OCI-LY1 (cell line): ENCODE results near the gene ODF4.

Source experiments
- H2AFZ ChIP-seq: fragments of 200-600 bp; sonication (generic), shearing (Covaris generic); 2 replicates; pipeline ENCODE4 v1.6.0; 2014; ENCODE audit warnings: antibody characterized with exemption, mild to moderate bottlenecking, low read length
- H3F3A ChIP-seq: fragments of 200-600 bp; sonication (generic), shearing (Covaris generic); 2 replicates; pipeline ENCODE4 v1.6.0; 2014; ENCODE audit warnings: mild to moderate bottlenecking, antibody characterized with exemption, low read length, moderate library complexity; ENCODE audit not compliant: insufficient read depth
- H3K27ac ChIP-seq: fragments of 200-600 bp; sonication (generic); 2 replicates; pipeline ENCODE4 v1.5.1; 2014; ENCODE audit warnings: low read length, mixed run types, mild to moderate bottlenecking, low read depth; ENCODE audit not compliant: poor library complexity, severe bottlenecking
- H3K27me3 ChIP-seq: fragments of 200-600 bp; sonication (generic); 2 replicates; pipeline ENCODE4 v1.6.0; 2014; ENCODE audit warnings: antibody characterized with exemption, mild to moderate bottlenecking, low read length, moderate library complexity; ENCODE audit not compliant: insufficient read depth
- H3K36me3 ChIP-seq: fragments of 200-600 bp; sonication (generic); 2 replicates; pipeline ENCODE4 v1.6.1; 2014; ENCODE audit warnings: mild to moderate bottlenecking, antibody characterized with exemption, low read length, moderate library complexity, mixed read lengths; ENCODE audit not compliant: insufficient read depth
- H3K4me1 ChIP-seq: fragments of 200-600 bp; sonication (generic); 2 replicates; pipeline ENCODE4 v1.5.1; 2014; ENCODE audit warnings: mild to moderate bottlenecking, low read length, moderate library complexity; ENCODE audit not compliant: insufficient read depth, severe bottlenecking
- H3K4me2 ChIP-seq: fragments of 200-600 bp; sonication (generic), shearing (Covaris generic); 2 replicates; pipeline ENCODE4 v1.6.1; 2014; ENCODE audit warnings: low read length
- H3K4me3 ChIP-seq: fragments of 200-600 bp; sonication (generic); 2 replicates; pipeline ENCODE4 v1.5.1; 2014; ENCODE audit warnings: low read length, low read depth, mild to moderate bottlenecking, mixed read lengths; ENCODE audit not compliant: poor library complexity, severe bottlenecking
- H3K79me2 ChIP-seq: fragments of 200-600 bp; shearing (Covaris generic); 2 replicates; pipeline ENCODE4 v1.6.1; 2016; ENCODE audit warnings: mixed run types, low read length, mixed read lengths; ENCODE audit not compliant: insufficient read depth
- H3K9ac ChIP-seq: fragments of 200-600 bp; sonication (generic), shearing (Covaris generic); 2 replicates; pipeline ENCODE4 v1.6.1; 2014; ENCODE audit warnings: mild to moderate bottlenecking, low read length, mixed read lengths
- H3K9me2 ChIP-seq: fragments of 200-600 bp; sonication (generic), shearing (Covaris generic); 2 replicates; pipeline ENCODE4 v1.6.1; 2014; ENCODE audit warnings: low read depth, mild to moderate bottlenecking, low read length, mixed read lengths
- H3K9me3 ChIP-seq: fragments of 200-600 bp; shearing (Covaris generic); 2 replicates; pipeline ENCODE4 v1.6.1; 2014; ENCODE audit warnings: low read length, mixed read lengths
- H4K20me1 ChIP-seq: fragments of 200-600 bp; sonication (generic), shearing (Covaris generic); 2 replicates; pipeline ENCODE4 v1.6.0; 2016; ENCODE audit warnings: mild to moderate bottlenecking, low read length; ENCODE audit not compliant: insufficient read depth
- EZH2 ChIP-seq: fragments of 200-600 bp; sonication (generic), shearing (Covaris generic); IDR thresholded peaks from 2 replicates; pipeline ENCODE4 v1.8.0; 2017; ENCODE audit warnings: borderline replicate concordance, mixed run types, mild to moderate bottlenecking, antibody characterized with exemption, low read length, moderate library complexity, mixed read lengths
- TF ChIP-seq, protein P1 (sequence below): fragments of 200-600 bp; sonication (generic), shearing (Covaris generic); IDR thresholded peaks from 2 replicates; pipeline ENCODE4 v1.5.1; 2017; ENCODE audit warnings: mild to moderate bottlenecking, antibody characterized with exemption, low read length, moderate library complexity, mixed read lengths

The ODF4 gene

DNA sequence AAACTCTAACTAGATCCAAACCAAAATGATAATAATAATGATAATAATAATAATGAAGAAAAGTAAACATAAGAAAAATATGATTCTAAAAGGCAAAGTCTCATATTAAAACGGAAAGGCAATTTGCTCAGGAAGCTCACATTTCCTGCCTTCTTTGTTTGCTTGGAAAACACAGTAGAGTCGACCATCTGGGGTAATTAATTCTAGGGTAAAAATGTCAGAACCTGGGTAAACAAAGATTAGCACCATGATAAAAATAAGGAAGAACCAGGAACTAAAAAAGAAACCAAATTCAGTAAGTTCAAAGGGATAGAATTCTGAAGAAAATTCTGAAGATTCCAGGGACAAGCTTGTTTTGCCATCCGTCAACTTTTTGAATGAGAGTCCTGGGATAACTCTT, 20.6 kb downstream of the ODF4 start:
- Histone ChIP-seq H3K4me1 (no peaks in the 10 kb centered on the region), H4K20me1 (no peaks in the 10 kb centered on the region), H3K27ac (no peak overlapping the region), H3F3A (no peaks in the 10 kb centered on the region), H3K4me3 (no peak overlapping the region), H3K9me2 (no peaks in the 10 kb centered on the region), H3K4me2 (no peak overlapping the region), H2AFZ (no peak overlapping the region), H3K27me3 (no peaks in the 10 kb centered on the region; the same call in 1 of the 2 replicates), H3K36me3 (no peaks in the 10 kb centered on the region; the same call in 1 of the 2 replicates), H3K9me3 (no peaks in the 10 kb centered on the region), H3K9ac (no peak overlapping the region), H3K79me2 (no peaks in the 10 kb centered on the region)
- no peak for TF ChIP-seq EZH2
- TF ChIP-seq, protein P1, sequence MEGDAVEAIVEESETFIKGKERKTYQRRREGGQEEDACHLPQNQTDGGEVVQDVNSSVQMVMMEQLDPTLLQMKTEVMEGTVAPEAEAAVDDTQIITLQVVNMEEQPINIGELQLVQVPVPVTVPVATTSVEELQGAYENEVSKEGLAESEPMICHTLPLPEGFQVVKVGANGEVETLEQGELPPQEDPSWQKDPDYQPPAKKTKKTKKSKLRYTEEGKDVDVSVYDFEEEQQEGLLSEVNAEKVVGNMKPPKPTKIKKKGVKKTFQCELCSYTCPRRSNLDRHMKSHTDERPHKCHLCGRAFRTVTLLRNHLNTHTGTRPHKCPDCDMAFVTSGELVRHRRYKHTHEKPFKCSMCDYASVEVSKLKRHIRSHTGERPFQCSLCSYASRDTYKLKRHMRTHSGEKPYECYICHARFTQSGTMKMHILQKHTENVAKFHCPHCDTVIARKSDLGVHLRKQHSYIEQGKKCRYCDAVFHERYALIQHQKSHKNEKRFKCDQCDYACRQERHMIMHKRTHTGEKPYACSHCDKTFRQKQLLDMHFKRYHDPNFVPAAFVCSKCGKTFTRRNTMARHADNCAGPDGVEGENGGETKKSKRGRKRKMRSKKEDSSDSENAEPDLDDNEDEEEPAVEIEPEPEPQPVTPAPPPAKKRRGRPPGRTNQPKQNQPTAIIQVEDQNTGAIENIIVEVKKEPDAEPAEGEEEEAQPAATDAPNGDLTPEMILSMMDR = no peak

DNA sequence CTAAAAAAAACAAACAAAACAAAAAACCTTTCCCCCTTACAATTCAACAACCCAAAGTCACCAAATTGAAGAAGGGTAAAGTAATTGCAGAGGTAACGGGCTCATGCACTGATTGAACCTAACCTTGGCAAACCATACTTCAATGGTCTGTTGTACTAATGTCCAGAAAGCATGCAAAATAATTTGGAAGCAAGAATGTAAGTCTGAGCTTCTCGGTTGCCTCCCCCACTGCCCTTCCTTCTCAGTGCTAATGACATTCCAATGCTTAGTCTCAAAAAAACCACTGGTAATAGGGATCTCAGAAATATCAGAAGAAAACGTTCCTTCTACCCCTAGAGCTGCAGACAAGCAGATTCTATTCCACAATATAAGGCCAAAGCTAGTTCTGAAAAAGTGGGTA, 21.1 kb downstream of the ODF4 start:
- H3K9ac ChIP-seq = no peak overlapping the region
- no peaks in the 10 kb centered on the region; the same call in 1 of the 2 replicates for H3K27me3 ChIP-seq
- H4K20me1 ChIP-seq = no peaks in the 10 kb centered on the region
- TF ChIP-seq, protein P1 = no peak
- no peak overlapping the region for H3K4me2 ChIP-seq
- no peaks in the 10 kb centered on the region for H3K79me2 ChIP-seq
- no peaks in the 10 kb centered on the region for H3K4me1 ChIP-seq
- H3K4me3 ChIP-seq = no peak overlapping the region
- no peaks in the 10 kb centered on the region for H3K9me2 ChIP-seq
- H3K27ac ChIP-seq = no peak overlapping the region
- H2AFZ ChIP-seq = no peak overlapping the region
- H3K36me3 ChIP-seq = no peaks in the 10 kb centered on the region; the same call in 1 of the 2 replicates
- H3K9me3 ChIP-seq = no peaks in the 10 kb centered on the region
- no peaks in the 10 kb centered on the region for H3F3A ChIP-seq

DNA sequence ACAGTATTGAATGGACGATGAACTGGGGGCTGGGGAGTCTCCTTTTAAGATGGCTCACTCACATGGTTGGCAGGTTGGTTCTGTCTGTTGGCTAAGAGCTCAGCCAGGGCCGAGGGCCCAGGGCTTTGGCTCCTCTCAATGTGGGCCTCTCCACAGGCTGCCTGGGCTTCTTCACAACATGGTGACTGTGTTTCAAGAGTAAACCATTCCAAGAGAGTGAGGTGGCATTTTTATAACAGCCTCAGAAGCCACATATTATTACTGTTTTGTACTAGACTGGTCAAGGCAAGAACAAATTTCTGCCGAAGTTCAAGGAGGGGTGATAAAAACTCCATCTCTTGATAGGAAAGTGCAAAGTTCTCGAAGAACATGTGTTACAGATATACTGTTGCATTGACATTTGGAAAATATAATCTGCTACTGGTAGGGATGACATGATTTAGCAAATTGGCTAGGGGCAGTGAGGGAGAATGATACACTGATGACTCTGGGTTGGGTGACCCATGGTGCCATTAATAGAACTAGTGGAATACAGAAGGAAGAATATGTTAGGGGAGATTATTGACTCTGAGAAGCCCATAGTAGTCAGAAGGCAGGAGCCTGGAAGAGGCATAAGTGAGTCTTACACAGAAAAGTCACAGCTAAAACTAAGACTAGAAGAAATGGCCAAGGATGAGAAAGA, 23.2 kb downstream of the ODF4 start:
- H3K27ac ChIP-seq = no peak overlapping the region
- no peak overlapping the region for H3K4me2 ChIP-seq
- H2AFZ ChIP-seq = no peak overlapping the region

More for the DNA sequence above, 23.2 kb downstream of the ODF4 start:
- no peaks in the 10 kb centered on the region for H3K79me2 ChIP-seq
- H3K4me1 ChIP-seq = no peaks in the 10 kb centered on the region
- TF ChIP-seq, protein P1 = no peak
- no peak for TF ChIP-seq EZH2
- H3K36me3 ChIP-seq = no peaks in the 10 kb centered on the region
- H3K27me3 ChIP-seq = no peaks in the 10 kb centered on the region
- no peaks in the 10 kb centered on the region for H4K20me1 ChIP-seq
- no peaks in the 10 kb centered on the region for H3F3A ChIP-seq
- no peaks in the 10 kb centered on the region for H3K9me3 ChIP-seq
- no peaks in the 10 kb centered on the region for H3K9me2 ChIP-seq
- H3K9ac ChIP-seq = no peak overlapping the region
- no peak overlapping the region for H3K4me3 ChIP-seq
